Kidney (tissue), 14 donors: ENCODE measurements around the gene NLRP7. TPM values are rescaled to one million over a fixed set of nuclear protein-coding genes. Genes with fewer than 3 reads are reported as not detected.
"Not testable (repeated sequence)": the region's sequence is repeated elsewhere in the genome, so short reads cannot be mapped to it uniquely, and the experiment has no call there.

Experiments
- DNase-seq, 5 donors: peaks; one replicate each; pipeline ENCODE4 v3.0.0-alpha.2; 2013 to 2020
- FAIRE-seq: peaks from 2 replicates; lab custom pipeline; 2012; peaks lifted over from hg19 to GRCh38; lab: Jason Lieb, UNC
- H3K27ac ChIP-seq, 2 donors: one replicate each; pipeline ENCODE4 v1.7.0; 2013; ENCODE audit warnings: low read depth in 2 of 2, low read length in 2 of 2, inconsistent platforms in 1 of 2
- H3K27me3 ChIP-seq: one replicate; pipeline ENCODE4 v1.7.1; 2013; ENCODE audit warnings: low read length, inconsistent platforms; ENCODE audit not compliant: control insufficient read depth, insufficient read depth
- H3K36me3 ChIP-seq, 3 donors: one replicate each; pipeline versions ENCODE4 v1.7.0 to v1.7.1; 2013; ENCODE audit warnings: low read length in 3 of 3, control low read depth in 1 of 3, inconsistent platforms in 1 of 3; ENCODE audit not compliant: insufficient read depth in 3 of 3, control insufficient read depth in 2 of 3
- H3K4me1 ChIP-seq, 3 donors: one replicate each; pipeline versions ENCODE4 v1.7.0 to v1.7.1; 2013; ENCODE audit warnings: low read length in 3 of 3, inconsistent platforms in 1 of 3, low read depth in 1 of 3; ENCODE audit not compliant: control insufficient read depth in 2 of 3, insufficient read depth in 2 of 3
- H3K4me3 ChIP-seq, 3 donors: one replicate each; pipeline versions ENCODE4 v1.7.0 to v1.8.1; 2013; ENCODE audit warnings: low read length in 3 of 3, control low read depth in 1 of 3, inconsistent platforms in 1 of 3
- H3K9ac ChIP-seq, 3 donors: one replicate each; pipeline versions ENCODE4 v1.7.0 to v1.7.1; 2013; ENCODE audit warnings: low read length in 3 of 3, control low read depth in 1 of 3, inconsistent platforms in 1 of 3
- H3K9me3 ChIP-seq, 3 donors: one replicate each; pipeline versions ENCODE4 v1.7.0 to v1.7.1; 2013; ENCODE audit warnings: low read length in 3 of 3, control low read depth in 1 of 3, inconsistent platforms in 1 of 3; ENCODE audit not compliant: control insufficient read depth in 2 of 3, insufficient read depth in 1 of 3
- intact Hi-C: fragments of 100-400 bp; cut with DNase I; formaldehyde crosslinking; loops from one replicate; pipeline ENCODE4 v1.11.1; 2022
- polyA plus RNA-seq: library from polyadenylated mRNA; stranded (reverse); fragments of 350-450 nt; fragmentation: Illumina TruSeq; extraction: RNeasy Lipid Tissue Mini Kit (QIAGEN cat#74804); gene quantifications from one replicate; pipeline ENCODE4 v1.2.3, GENCODE V29; 2014; ENCODE audit warnings: low read depth, low replicate concordance; ENCODE audit not compliant: insufficient read depth
- total RNA-seq: library from RNA; stranded (reverse); fragmentation: NEBNext Ultra II Directional; extraction: Animal tissue kit (Norgen Biotek cat#: 25700); gene quantifications from one replicate; pipeline ENCODE4 v1.2.1, GENCODE V29; 2021
- TF ChIP-seq, protein P1 (sequence below): IDR thresholded peaks from 3 replicates; pipeline ENCODE4 v1.5.1; 2012; ENCODE audit warnings: mild to moderate bottlenecking, moderate library complexity, borderline replicate concordance; ENCODE audit not compliant: insufficient read depth; ENCODE audit errors: extremely low read depth
- donor health status: control.
- donor health status: control.
- donor health status: control.
- donor health status: control.
- donor health status: control.
- donor health status: DM: yes; HTN: yes; CAD: no.
- donor health status: Normal renal cell carcinoma (clear cell type).

The NLRP7 gene
- total and polyA plus RNA-seq, 2 donors from 2014 or later, result 0.16 TPM; not detected in 1

DNA sequence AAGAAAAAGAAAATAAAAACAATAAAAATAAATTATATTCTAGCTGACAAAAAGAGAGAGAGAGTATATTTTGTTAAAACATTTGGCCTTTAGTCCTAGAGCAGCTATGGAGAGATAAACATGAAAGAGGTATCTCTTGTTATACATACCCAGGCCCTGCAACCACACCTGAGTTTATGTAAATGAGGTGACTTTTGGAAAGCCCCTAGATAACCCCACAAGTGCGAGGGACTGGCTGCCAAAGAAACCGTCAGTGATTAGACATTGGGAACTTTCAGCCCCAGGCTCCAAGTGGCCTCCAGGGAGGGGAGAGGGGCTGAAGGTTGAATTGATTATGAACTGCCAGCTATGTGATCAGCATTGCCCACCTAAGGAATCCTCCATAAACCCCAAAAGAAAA is 2.1 kb upstream of the NLRP7 start:
- Histone ChIP-seq H3K27me3 (no peaks in the 10 kb centered on the region), H3K4me3 (no peak overlapping the region), H3K36me3 (no peaks in the 10 kb centered on the region), H3K4me1 (no peaks in the 10 kb centered on the region), H3K27ac (no peak overlapping the region), H3K9ac (no peak overlapping the region), H3K9me3 (no peaks in the 10 kb centered on the region)
- intact Hi-C loops, result no loop called here
- FAIRE-seq (no peak), DNase-seq (no peak)
- TF ChIP-seq, protein P1, sequence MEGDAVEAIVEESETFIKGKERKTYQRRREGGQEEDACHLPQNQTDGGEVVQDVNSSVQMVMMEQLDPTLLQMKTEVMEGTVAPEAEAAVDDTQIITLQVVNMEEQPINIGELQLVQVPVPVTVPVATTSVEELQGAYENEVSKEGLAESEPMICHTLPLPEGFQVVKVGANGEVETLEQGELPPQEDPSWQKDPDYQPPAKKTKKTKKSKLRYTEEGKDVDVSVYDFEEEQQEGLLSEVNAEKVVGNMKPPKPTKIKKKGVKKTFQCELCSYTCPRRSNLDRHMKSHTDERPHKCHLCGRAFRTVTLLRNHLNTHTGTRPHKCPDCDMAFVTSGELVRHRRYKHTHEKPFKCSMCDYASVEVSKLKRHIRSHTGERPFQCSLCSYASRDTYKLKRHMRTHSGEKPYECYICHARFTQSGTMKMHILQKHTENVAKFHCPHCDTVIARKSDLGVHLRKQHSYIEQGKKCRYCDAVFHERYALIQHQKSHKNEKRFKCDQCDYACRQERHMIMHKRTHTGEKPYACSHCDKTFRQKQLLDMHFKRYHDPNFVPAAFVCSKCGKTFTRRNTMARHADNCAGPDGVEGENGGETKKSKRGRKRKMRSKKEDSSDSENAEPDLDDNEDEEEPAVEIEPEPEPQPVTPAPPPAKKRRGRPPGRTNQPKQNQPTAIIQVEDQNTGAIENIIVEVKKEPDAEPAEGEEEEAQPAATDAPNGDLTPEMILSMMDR, result no peak

DNA sequence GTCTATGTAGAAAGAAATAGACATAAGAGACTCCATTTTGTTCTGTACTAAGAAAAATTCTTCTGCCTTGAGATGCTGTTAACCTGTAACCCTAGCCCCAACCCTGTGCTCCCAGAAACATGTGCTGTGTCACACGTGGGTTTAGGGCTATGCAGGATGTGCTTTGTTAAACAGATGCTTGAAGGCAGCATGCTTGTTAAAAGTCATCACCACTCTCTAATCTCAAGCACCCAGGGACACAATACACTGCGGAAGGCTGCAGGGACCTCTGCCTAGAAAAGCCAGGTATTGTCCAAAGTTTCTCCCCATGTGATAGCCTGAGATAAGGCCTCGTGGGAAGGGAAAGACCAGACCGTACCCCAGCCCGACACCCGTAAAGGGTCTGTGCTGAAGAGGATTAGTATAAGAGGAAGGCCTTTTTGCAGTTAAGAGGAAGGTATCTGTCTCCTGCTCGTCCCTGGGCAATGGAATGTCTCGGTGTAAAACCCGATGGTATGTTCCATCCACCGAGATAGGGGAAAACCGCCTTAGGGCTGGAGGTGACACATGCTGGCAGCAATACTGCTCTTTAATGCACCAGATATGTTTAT is 3.5 kb downstream of the NLRP7 start:
- H3K9me3 ChIP-seq, H3K4me3 ChIP-seq, H3K9ac ChIP-seq, intact Hi-C loops, H3K27me3 ChIP-seq, H3K27ac ChIP-seq, H3K4me1 ChIP-seq, H3K36me3 ChIP-seq, FAIRE-seq, DNase-seq: not testable (repeated sequence)

DNA sequence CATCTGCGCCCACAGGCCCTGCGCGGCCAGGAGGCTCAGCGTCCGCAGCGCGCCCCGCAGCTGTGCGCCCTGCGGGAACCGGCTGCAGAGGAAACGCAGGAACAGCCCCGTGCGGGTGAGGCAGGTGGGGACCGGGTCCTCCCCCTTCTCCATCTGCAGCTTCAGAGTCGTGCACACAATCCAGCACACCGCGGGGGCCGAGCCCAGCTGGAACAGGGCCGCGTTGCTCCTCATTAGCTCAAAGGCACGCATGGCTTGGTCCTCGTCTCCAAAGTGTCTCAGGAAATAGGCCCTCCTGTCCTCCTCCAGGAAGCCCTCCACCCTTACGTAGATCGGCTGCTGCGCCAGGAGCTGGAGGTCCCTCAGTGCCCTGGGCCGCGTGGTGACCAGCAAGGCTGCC is 7.8 kb downstream of the NLRP7 start:
- FAIRE-seq, H3K36me3 ChIP-seq, H3K9ac ChIP-seq, DNase-seq, H3K4me1 ChIP-seq, intact Hi-C loops, H3K27ac ChIP-seq, H3K27me3 ChIP-seq, H3K4me3 ChIP-seq, H3K9me3 ChIP-seq: not testable (repeated sequence)

DNA sequence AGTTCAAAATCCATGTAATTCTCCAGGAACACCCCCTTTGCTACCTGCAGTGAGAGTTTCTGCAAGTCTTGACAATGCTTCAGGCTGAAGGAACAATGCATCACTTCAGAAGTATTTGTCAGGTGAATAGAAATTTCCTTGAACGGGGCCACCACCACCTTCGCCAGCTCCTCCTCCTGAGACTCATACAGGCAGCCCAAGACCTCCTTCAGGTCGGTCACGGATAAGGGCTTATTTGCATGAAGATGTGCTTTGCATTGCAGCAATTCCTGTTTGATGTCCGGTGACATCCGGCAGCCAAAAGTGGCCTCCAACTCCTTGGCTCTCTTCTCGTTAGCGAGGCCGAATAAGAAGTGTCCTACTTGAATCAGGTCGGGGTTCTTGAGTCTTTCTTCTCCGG is 8.4 kb downstream of the NLRP7 start:
- DNase-seq (no peak), FAIRE-seq (no peak)
- Histone ChIP-seq H3K9ac (no peak overlapping the region), H3K4me1 (no peaks in the 10 kb centered on the region), H3K4me3 (no peak overlapping the region), H3K27me3 (no peaks in the 10 kb centered on the region), H3K36me3 (no peaks in the 10 kb centered on the region), H3K9me3 (no peaks in the 10 kb centered on the region), H3K27ac (no peak overlapping the region)
- intact Hi-C loops, result no loop called here
- TF ChIP-seq, protein P1, result no peak
